GM19455 (cell line): ENCODE results near the gene SHROOM2.
A peak's percentile ranks its signal among the peaks of the same experiment; 100 is the strongest.
"Not testable (repeated sequence)": the region's sequence is repeated elsewhere in the genome, so short reads cannot be mapped to it uniquely, and the experiment has no call there.

Source experiments
- ATAC-seq: cut with Tn5 transposase; IDR thresholded peaks from one replicate; pipeline ENCODE4 v1.9.1; 2021; ENCODE audit not compliant: unreplicated experiment

SHROOM2 gene

GRCh38 chrX:9825966-9826365 lies 39.7 kb downstream of the SHROOM2 start:
- ATAC-seq, result no peak

- ATAC-seq, result peak; percentile 92
These were observed 43.4 kb downstream of the SHROOM2 start for GRCh38 chrX:9829308-9830267.

GRCh38 chrX:9832811-9833210 lies 46.6 kb downstream of the SHROOM2 start:
- ATAC-seq, result no peak

- ATAC-seq, result no peak
These were observed 49.5 kb downstream of the SHROOM2 start for GRCh38 chrX:9835585-9836210.

GRCh38 chrX:9842541-9842940 lies 56.3 kb downstream of the SHROOM2 start:
- ATAC-seq, result no peak

GRCh38 chrX:9844936-9845577 lies 58.8 kb downstream of the SHROOM2 start:
- ATAC-seq, result no peak

GRCh38 chrX:9845578-9845952 lies 59.3 kb downstream of the SHROOM2 start:
- ATAC-seq, result no peak

- no peak for ATAC-seq
These were observed 60.4 kb downstream of the SHROOM2 start for GRCh38 chrX:9846631-9847030.

- ATAC-seq, result no peak
These were observed 60.8 kb downstream of the SHROOM2 start for GRCh38 chrX:9847071-9847470.

GRCh38 chrX:9848718-9849479 lies 62.7 kb downstream of the SHROOM2 start:
- ATAC-seq, result no peak

- no peak for ATAC-seq
These were observed 65.7 kb downstream of the SHROOM2 start for GRCh38 chrX:9851890-9852289.

- no peak for ATAC-seq
These were observed 67.1 kb downstream of the SHROOM2 start for GRCh38 chrX:9853307-9853706.

- no peak for ATAC-seq
These were observed 69.5 kb downstream of the SHROOM2 start for GRCh38 chrX:9855561-9856283.

- no peak for ATAC-seq
These were observed 70.4 kb downstream of the SHROOM2 start for GRCh38 chrX:9856588-9856987.

GRCh38 chrX:9857575-9858474 lies 71.6 kb downstream of the SHROOM2 start:
- no peak for ATAC-seq

GRCh38 chrX:9858684-9859083 lies 72.5 kb downstream of the SHROOM2 start:
- ATAC-seq, result not testable (repeated sequence)

GRCh38 chrX:9859711-9860555 lies 73.7 kb downstream of the SHROOM2 start:
- no peak for ATAC-seq

- ATAC-seq, result no peak
These were observed 74.6 kb downstream of the SHROOM2 start for GRCh38 chrX:9860826-9861225.
